HCT116 (cell line): Measurements from ENCODE around the gene BTBD9. TPM values are rescaled to one million over a fixed set of nuclear protein-coding genes. Genes with fewer than 3 reads are reported as not detected.

ENCODE experiments used
- ATAC-seq: fragments of 200-7000 bp; cut with Tn5 transposase; 2 replicates; pipeline ENCODE4 v1.9.1; 2020; ENCODE audit warnings: mild to moderate bottlenecking, moderate library complexity
- BruUV-seq: library from RNA; stranded (reverse); fragments of 400-500 nt; replicated peaks from 2 replicates; lab custom pipeline; 2021; lab: Mats Ljungman, UMichigan
- CTCF ChIA-PET: fragments of 300-600 bp; sonication (Branson Sonifier 250); formaldehyde crosslinking; loops from one replicate; lab custom pipeline; 2021; ENCODE audit warnings: antibody characterized with exemption; lab: Charles Lee
- POLR2A ChIA-PET: fragments of 300-600, 350-600 bp; sonication (Branson Sonifier 250); formaldehyde crosslinking; loops from one replicate; lab custom pipeline; 2021; ENCODE audit warnings: antibody characterized with exemption; lab: Charles Lee
- RAD21 ChIA-PET, 2 experiments: fragments of 300-600 bp; sonication (Branson Sonifier 250); formaldehyde crosslinking; loops; one replicate each; lab custom pipeline; 2023; ENCODE audit warnings: low total read pairs in 2 of 2; ENCODE audit not compliant: uncharacterized antibody in 2 of 2, unreplicated experiment in 2 of 2, low non-redundant PET in 1 of 2; lab: Charles Lee
- DNase-seq: peaks from one replicate; pipeline ENCODE4 v3.0.0-alpha.2; 2010; ENCODE audit warnings: low read depth, low spot score
- H2AFZ ChIP-seq: fragments of 200-600 bp; shearing (Covaris generic), sonication (generic); 2 replicates; pipeline ENCODE4 v1.6.1; 2017; ENCODE audit warnings: low read depth, mixed run types, mixed read lengths, antibody characterized with exemption, low read length; ENCODE audit not compliant: poor library complexity, severe bottlenecking
- H3K27ac ChIP-seq: 2 replicates; pipeline ENCODE4 v1.5.1; 2012; ENCODE audit warnings: low read depth, low read length
- H3K27me3 ChIP-seq: fragments of 200-600 bp; sonication (generic); 2 replicates; pipeline ENCODE4 v1.6.1; 2016; ENCODE audit warnings: mixed run types, low read length, mixed read lengths; ENCODE audit not compliant: insufficient read depth
- H3K36me3 ChIP-seq, 2 experiments: fragments of 200-500 bp in 1 of 2; fragments of 200-600 bp in 1 of 2; sonication (Bioruptor generic) in 1 of 2; sonication (generic) in 1 of 2; 2 replicates each; pipeline versions ENCODE4 v1.5.1 to v1.6.1; 2014 to 2016; ENCODE audit warnings: low read length in 2 of 2, inconsistent platforms in 1 of 2, mixed read lengths in 1 of 2, mixed run types in 1 of 2; ENCODE audit not compliant: insufficient read depth in 2 of 2, control insufficient read depth in 1 of 2
- H3K4me1 ChIP-seq, 2 experiments: fragments of 200-600 bp in 1 of 2; sonication (generic) in 1 of 2; 2 replicates each; pipeline versions ENCODE4 v1.5.1 to v1.6.1; 2012 to 2017; ENCODE audit warnings: low read length in 2 of 2, inconsistent platforms in 1 of 2, mild to moderate bottlenecking in 1 of 2, mixed read lengths in 1 of 2, mixed run types in 1 of 2, moderate library complexity in 1 of 2; ENCODE audit not compliant: insufficient read depth in 2 of 2, control insufficient read depth in 1 of 2
- H3K4me2 ChIP-seq: fragments of 200-600 bp; sonication (generic); 2 replicates; pipeline ENCODE4 v1.6.1; 2017; ENCODE audit warnings: mixed run types, low read length, mixed read lengths
- H3K4me3 ChIP-seq, 2 experiments: fragments of 200-600 bp in 1 of 2; sonication (generic) in 1 of 2; replicated peaks in 1 of 2; 2 replicates each; pipeline ENCODE4 v1.5.1; 2011 to 2016; ENCODE audit warnings: low read length in 2 of 2, control low read depth in 1 of 2, low read depth in 1 of 2, mild to moderate bottlenecking in 1 of 2, mixed read lengths in 1 of 2, mixed run types in 1 of 2
- H3K79me2 ChIP-seq: fragments of 200-600 bp; sonication (generic); 2 replicates; pipeline ENCODE4 v1.6.1; 2017; ENCODE audit warnings: mild to moderate bottlenecking, mixed run types, low read length, moderate library complexity, mixed read lengths; ENCODE audit not compliant: insufficient read depth
- H3K9ac ChIP-seq: fragments of 200-600 bp; sonication (generic); 2 replicates; pipeline ENCODE4 v1.6.1; 2016; ENCODE audit warnings: low read length, mixed read lengths
- H3K9me2 ChIP-seq: fragments of 200-600 bp; sonication (generic), shearing (Covaris generic); 2 replicates; pipeline ENCODE4 v1.6.1; 2017; ENCODE audit warnings: mixed run types, mild to moderate bottlenecking, moderate library complexity; ENCODE audit not compliant: insufficient read depth
- H3K9me3 ChIP-seq, 2 experiments: fragments of 200-500 bp in 1 of 2; fragments of 200-600 bp in 1 of 2; sonication (Bioruptor generic) in 1 of 2; sonication (generic) in 1 of 2; 2 replicates each; pipeline ENCODE4 v1.6.1; 2014 to 2017; ENCODE audit warnings: low read length in 2 of 2, mixed read lengths in 2 of 2, inconsistent platforms in 1 of 2, low read depth in 1 of 2, mild to moderate bottlenecking in 1 of 2, mixed run types in 1 of 2, moderate library complexity in 1 of 2; ENCODE audit not compliant: control insufficient read depth in 1 of 2, insufficient read depth in 1 of 2
- H4K20me1 ChIP-seq: fragments of 200-600 bp; sonication (generic), shearing (Covaris generic); 2 replicates; pipeline ENCODE4 v1.6.1; 2017; ENCODE audit warnings: mixed run types, mild to moderate bottlenecking, moderate library complexity; ENCODE audit not compliant: insufficient read depth
- ATF3 ChIP-seq: IDR thresholded peaks from 2 replicates; pipeline ENCODE4 v1.6.1; 2012
- CEBPB ChIP-seq: IDR thresholded peaks from 2 replicates; pipeline ENCODE4 v1.6.1; 2012; ENCODE audit warnings: low read depth
- EZH2 ChIP-seq: fragments of 200-600 bp; sonication (generic); IDR thresholded peaks from 2 replicates; pipeline ENCODE4 v1.6.1; 2017; ENCODE audit warnings: antibody characterized with exemption, mixed run types
- FOSL1 ChIP-seq: IDR thresholded peaks from 2 replicates; pipeline ENCODE4 v1.6.1; 2012; ENCODE audit warnings: low read depth
- JUND ChIP-seq: IDR thresholded peaks from 2 replicates; pipeline ENCODE4 v1.6.1; 2012
- MAX ChIP-seq: IDR thresholded peaks from 2 replicates; pipeline ENCODE4 v1.6.1; 2012
- POLR2A ChIP-seq: IDR thresholded peaks from 2 replicates; pipeline ENCODE4 v1.7.0; 2011; ENCODE audit warnings: borderline replicate concordance; ENCODE audit not compliant: insufficient read depth, insufficient read length; ENCODE audit errors: extremely low read depth
- POLR2AphosphoS5 ChIP-seq: IDR thresholded peaks from 2 replicates; pipeline ENCODE4 v1.6.1; 2011; ENCODE audit warnings: mild to moderate bottlenecking, low read depth, low read length, moderate library complexity
- REST ChIP-seq: IDR thresholded peaks from 2 replicates; pipeline ENCODE4 v1.6.1; 2012; ENCODE audit warnings: low read depth
- SP1 ChIP-seq: IDR thresholded peaks from 2 replicates; pipeline ENCODE4 v1.6.1; 2012; ENCODE audit warnings: low read depth
- TCF7L2 ChIP-seq: IDR thresholded peaks from 2 replicates; pipeline ENCODE4 v1.7.0; 2011; ENCODE audit warnings: borderline replicate concordance, inconsistent platforms; ENCODE audit not compliant: insufficient read depth, insufficient read length; ENCODE audit errors: extremely low read depth
- intact Hi-C: fragments of 100-400 bp; cut with micrococcal nuclease; formaldehyde crosslinking; loops from 2 replicates; pipeline ENCODE4 v1.10.0; 2022
- total RNA-seq: library from RNA; stranded (reverse); gene quantifications from one replicate; pipeline ENCODE4 v1.2.1, GENCODE V29; 2021; ENCODE audit not compliant: unreplicated experiment

BTBD9 gene
- total RNA-seq, 1 experiment from 2014 or later, result 10.9 TPM

- intact Hi-C loops, result loop anchor here (2.0 to 10.0 kb wide), 5 partner anchors 179 to 961 kb away; no protein-coding TSS in a partner anchor
- CTCF ChIA-PET, result no interaction called here
Measured at GRCh38 chr6:38495922-38496635, 143.7 kb downstream of the BTBD9 start.

More at GRCh38 chr6:38495922-38496635, 143.7 kb downstream of the BTBD9 start:
- RAD21 ChIA-PET, result no interaction called here
- DNase-seq (no peak), ATAC-seq (no peak)
- Histone ChIP-seq H3K27me3 (no peaks in the 10 kb centered on the region), H3K9ac (no peak overlapping the region), H3K36me3 (no peaks in the 10 kb centered on the region), H3K79me2 (no peaks in the 10 kb centered on the region), H3K27ac (no peak overlapping the region), H2AFZ (no peak overlapping the region)
- POLR2A ChIA-PET, result no interaction called here
- BruUV-seq, result no TSS peak
- TF ChIP-seq POLR2A (no peak), TCF7L2 (no peak), POLR2AphosphoS5 (no peak), SP1 (no peak), CEBPB (no peak), FOSL1 (no peak), JUND (no peak), MAX (no peak), EZH2 (no peak), REST (no peak), ATF3 (no peak)
- TF ChIP-seq, all 23 proteins: peak for 0
- no peak overlapping the region for H3K4me2 ChIP-seq
- H3K9me3 ChIP-seq, result no peaks in the 10 kb centered on the region
- H3K9me2 ChIP-seq, result no peaks in the 10 kb centered on the region
- H3K4me1 ChIP-seq, result no peaks in the 10 kb centered on the region
- H4K20me1 ChIP-seq, result 0 out of 2 replicates have a peak, but pooled peaks cover 5% of the 10 kb centered on the region
- H3K4me3 ChIP-seq, result no peak overlapping the region
